Globus pallidus (tissue), 1 donor: ENCODE data around the gene TSR3.

Experiments used
- DNase-seq: peaks from one replicate; pipeline ENCODE4 v3.0.0-alpha.2; 2015; ENCODE audit warnings: low spot score

TSR3 gene

GRCh38 chr16:1351582-1352362 is at the start of gene TSR3, which contains the start of gene GNPTG:
Gene TSR3, minus strand, starts transcription at chr16:1351878. Its CDS starts 74 bp downstream, at chr16:1351804.
Gene GNPTG, plus strand, starts transcription at chr16:1351931. Its CDS starts 35 bp downstream, at chr16:1351966.
- peak; percentile 70 for DNase-seq

GRCh38 chr16:1401061-1401757 is 49.5 kb upstream of the TSR3 start:
- DNase-seq: no peak

GRCh38 chr16:1398826-1399581 is 47.3 kb upstream of the TSR3 start:
- DNase-seq: no peak

- no peak for DNase-seq
Measured at GRCh38 chr16:1398351-1398750, 46.7 kb upstream of the TSR3 start.

GRCh38 chr16:1397779-1398178 is 46.1 kb upstream of the TSR3 start:
- no peak for DNase-seq

GRCh38 chr16:1395444-1396031 is 43.9 kb upstream of the TSR3 start:
- DNase-seq: no peak

GRCh38 chr16:1394367-1394951 is 42.8 kb upstream of the TSR3 start:
- DNase-seq: no peak

GRCh38 chr16:1393613-1394176 is 42.0 kb upstream of the TSR3 start:
- DNase-seq: no peak

GRCh38 chr16:1392826-1393225 is 41.1 kb upstream of the TSR3 start:
- DNase-seq: no peak

GRCh38 chr16:1390239-1390779 is 38.6 kb upstream of the TSR3 start:
- DNase-seq: no peak

- DNase-seq: no peak
Measured at GRCh38 chr16:1389762-1390161, 38.1 kb upstream of the TSR3 start.

- no peak for DNase-seq
Measured at GRCh38 chr16:1387331-1387730, 35.7 kb upstream of the TSR3 start.

- DNase-seq: no peak
Measured at GRCh38 chr16:1385232-1385631, 33.6 kb upstream of the TSR3 start.

- no peak for DNase-seq
Measured at GRCh38 chr16:1383556-1383955, 31.9 kb upstream of the TSR3 start.

GRCh38 chr16:1381612-1382406 is 30.1 kb upstream of the TSR3 start:
- DNase-seq: no peak

- no peak for DNase-seq
Measured at GRCh38 chr16:1380195-1380594, 28.5 kb upstream of the TSR3 start.

- DNase-seq: no peak
Measured at GRCh38 chr16:1379304-1380076, 27.8 kb upstream of the TSR3 start.

GRCh38 chr16:1378804-1379303 is 27.2 kb upstream of the TSR3 start:
- peak; percentile 26 for DNase-seq

- DNase-seq: no peak
Measured at GRCh38 chr16:1378087-1378803, 26.6 kb upstream of the TSR3 start.
